HG03565 (cell line): ENCODE data around the gene RAC2.
A peak's percentile ranks its signal among the peaks of the same experiment; 100 is the strongest.
"Not testable (repeated sequence)": the region's sequence is repeated elsewhere in the genome, so short reads cannot be mapped to it uniquely, and the experiment has no call there.

Experiments used
- ATAC-seq: cut with Tn5 transposase; IDR thresholded peaks from one replicate; pipeline ENCODE4 v1.9.1; 2021; ENCODE audit warnings: mild to moderate bottlenecking, moderate library complexity; ENCODE audit not compliant: unreplicated experiment

RAC2 gene

GRCh38 chr22:37235897-37236607 lies 8.0 kb downstream of the RAC2 start:
- no peak for ATAC-seq

- no peak for ATAC-seq
These were observed 9.0 kb downstream of the RAC2 start for GRCh38 chr22:37234736-37235711.

- ATAC-seq, result no peak
These were observed 10.1 kb downstream of the RAC2 start for GRCh38 chr22:37233751-37234631.

- not testable (repeated sequence) for ATAC-seq
These were observed 10.7 kb downstream of the RAC2 start for GRCh38 chr22:37233371-37233750.

GRCh38 chr22:37232140-37232998 lies 11.7 kb downstream of the RAC2 start:
- ATAC-seq, result no peak

GRCh38 chr22:37231406-37232139 lies 12.5 kb downstream of the RAC2 start:
- ATAC-seq, result no peak

- peak; percentile 54 for ATAC-seq
These were observed 13.2 kb downstream of the RAC2 start for GRCh38 chr22:37230673-37231405.

GRCh38 chr22:37229805-37230672 lies 14.0 kb downstream of the RAC2 start:
- ATAC-seq, result no peak

- ATAC-seq, result no peak
These were observed 14.9 kb downstream of the RAC2 start for GRCh38 chr22:37229012-37229804.

GRCh38 chr22:37228106-37229011 lies 15.7 kb downstream of the RAC2 start:
- no peak for ATAC-seq

- ATAC-seq, result no peak
These were observed 17.6 kb downstream of the RAC2 start for GRCh38 chr22:37226514-37226913.

GRCh38 chr22:37226087-37226486 lies 18.0 kb downstream of the RAC2 start:
- ATAC-seq, result no peak

- ATAC-seq, result no peak
These were observed 18.6 kb downstream of the RAC2 start for GRCh38 chr22:37225481-37225880.

GRCh38 chr22:37224757-37225420 lies 19.2 kb downstream of the RAC2 start:
- no peak for ATAC-seq

- no peak for ATAC-seq
These were observed 20.0 kb downstream of the RAC2 start for GRCh38 chr22:37223965-37224551.
